ENCODE data around the gene REPS1. TPM values are rescaled to one million over a fixed set of nuclear protein-coding genes. Genes with fewer than 3 reads are reported as not detected.

REPS1 gene
- total RNA-seq, 1 experiment from 2014 or later, result 55.1 TPM

- POLR2A ChIA-PET, result no interaction called here
- ATAC-seq (no peak), DNase-seq (ENCODE audit: low spot score) (no peak)
- TF ChIP-seq FOXP4 (CRISPR knock-in tag; IDR thresholded peaks at IDR 0.05), result no peak
- TF ChIP-seq NR2C2 (CRISPR knock-in tag; IDR thresholded peaks at IDR 0.05), result no peak
- no peak for TF ChIP-seq TEAD4 (CRISPR knock-in tag; IDR thresholded peaks at IDR 0.05)
- no peak for TF ChIP-seq MAX (CRISPR knock-in tag; IDR thresholded peaks at IDR 0.05)
- TF ChIP-seq ETV6 (CRISPR knock-in tag; IDR thresholded peaks at IDR 0.05), result no peak
- TF ChIP-seq NFYB (CRISPR knock-in tag; conservative IDR thresholded peaks at IDR 0.05; ENCODE audit: low read depth), result no peak
- no peak for TF ChIP-seq NFATC4 (CRISPR knock-in tag; IDR thresholded peaks at IDR 0.05)
- Mint-ChIP-seq H3K4me1 (peaks cover 39% of the 10 kb centered on the region), H3K36me3 (peaks cover 6% of the 10 kb centered on the region; the same call in 1 of the 2 replicates), H3K27me3 (ENCODE audit: low read depth) (no peaks in the 10 kb centered on the region), H3K4me3 (no peak overlapping the region), H3K9me3 (peaks cover 6% of the 10 kb centered on the region), H3K27ac (no peak overlapping the region)
- CTCF ChIA-PET, result interaction anchor here (1.1 kb wide), 1 partner anchor 14 kb away, joined by 3 read pairs; no protein-coding TSS in a partner anchor
Observed at GRCh38 chr6:138957903-138958302, 30.1 kb downstream of the REPS1 start.

GRCh38 chr6:138957484-138957883 lies 30.6 kb downstream of the REPS1 start:
- ChIA-PET CTCF (interaction anchor here (1.1 kb wide), 1 partner anchor 15 kb away, joined by 3 read pairs; no protein-coding TSS in a partner anchor), POLR2A (no interaction called here)
- ATAC-seq, result no peak
- peaks cover 39% of the 10 kb centered on the region for H3K4me1 Mint-ChIP-seq
- H3K27me3 Mint-ChIP-seq (ENCODE audit: low read depth), result no peaks in the 10 kb centered on the region
- no peak overlapping the region for H3K27ac Mint-ChIP-seq
- no peak for DNase-seq (ENCODE audit: low spot score)
- peaks cover 6% of the 10 kb centered on the region; the same call in 1 of the 2 replicates for H3K36me3 Mint-ChIP-seq
- H3K4me3 Mint-ChIP-seq, result no peak overlapping the region
- peaks cover 6% of the 10 kb centered on the region for H3K9me3 Mint-ChIP-seq
- no peak for TF ChIP-seq RORB (CRISPR knock-in tag; IDR thresholded peaks at IDR 0.05)
- no peak for TF ChIP-seq PRDM15 (CRISPR knock-in tag; IDR thresholded peaks at IDR 0.05)
- TF ChIP-seq ZNF138 (CRISPR knock-in tag; conservative IDR thresholded peaks at IDR 0.05), result no peak
- no peak for TF ChIP-seq KAT7 (CRISPR knock-in tag; IDR thresholded peaks at IDR 0.05; ENCODE audit: borderline replicate concordance)
- TF ChIP-seq ZNF219 (CRISPR knock-in tag; IDR thresholded peaks at IDR 0.05; ENCODE audit: borderline replicate concordance), result no peak
- TF ChIP-seq NFE2L1 (CRISPR knock-in tag; IDR thresholded peaks at IDR 0.05), result no peak
- TF ChIP-seq ZNF232 (CRISPR knock-in tag; IDR thresholded peaks at IDR 0.05), result no peak
- no peak for TF ChIP-seq ATF1 (CRISPR knock-in tag; IDR thresholded peaks at IDR 0.05)
- no peak for TF ChIP-seq E2F5 (CRISPR knock-in tag; IDR thresholded peaks at IDR 0.05)
- TF ChIP-seq SMAD4 (CRISPR knock-in tag; IDR thresholded peaks at IDR 0.05), result no peak
- no peak for TF ChIP-seq FOXP1 (CRISPR knock-in tag; IDR thresholded peaks at IDR 0.05; ENCODE audit: borderline replicate concordance)
- TF ChIP-seq ZNF423 (CRISPR knock-in tag; IDR thresholded peaks at IDR 0.05), result no peak
- TF ChIP-seq ATF2 (CRISPR knock-in tag; IDR thresholded peaks at IDR 0.05; ENCODE audit: borderline replicate concordance, low read depth), result no peak
- no peak for TF ChIP-seq E2F1 (CRISPR knock-in tag; IDR thresholded peaks at IDR 0.05)
- TF ChIP-seq MXD4 (CRISPR knock-in tag; IDR thresholded peaks at IDR 0.05; ENCODE audit: borderline replicate concordance), result no peak
- TF ChIP-seq NR1H2 (CRISPR knock-in tag; IDR thresholded peaks at IDR 0.05), result no peak
